ENCODE data around the gene PCDHA11.
"Not testable (repeated sequence)": the region's sequence is repeated elsewhere in the genome, so short reads cannot be mapped to it uniquely, and the experiment has no call there.

The PCDHA11 gene

DNA sequence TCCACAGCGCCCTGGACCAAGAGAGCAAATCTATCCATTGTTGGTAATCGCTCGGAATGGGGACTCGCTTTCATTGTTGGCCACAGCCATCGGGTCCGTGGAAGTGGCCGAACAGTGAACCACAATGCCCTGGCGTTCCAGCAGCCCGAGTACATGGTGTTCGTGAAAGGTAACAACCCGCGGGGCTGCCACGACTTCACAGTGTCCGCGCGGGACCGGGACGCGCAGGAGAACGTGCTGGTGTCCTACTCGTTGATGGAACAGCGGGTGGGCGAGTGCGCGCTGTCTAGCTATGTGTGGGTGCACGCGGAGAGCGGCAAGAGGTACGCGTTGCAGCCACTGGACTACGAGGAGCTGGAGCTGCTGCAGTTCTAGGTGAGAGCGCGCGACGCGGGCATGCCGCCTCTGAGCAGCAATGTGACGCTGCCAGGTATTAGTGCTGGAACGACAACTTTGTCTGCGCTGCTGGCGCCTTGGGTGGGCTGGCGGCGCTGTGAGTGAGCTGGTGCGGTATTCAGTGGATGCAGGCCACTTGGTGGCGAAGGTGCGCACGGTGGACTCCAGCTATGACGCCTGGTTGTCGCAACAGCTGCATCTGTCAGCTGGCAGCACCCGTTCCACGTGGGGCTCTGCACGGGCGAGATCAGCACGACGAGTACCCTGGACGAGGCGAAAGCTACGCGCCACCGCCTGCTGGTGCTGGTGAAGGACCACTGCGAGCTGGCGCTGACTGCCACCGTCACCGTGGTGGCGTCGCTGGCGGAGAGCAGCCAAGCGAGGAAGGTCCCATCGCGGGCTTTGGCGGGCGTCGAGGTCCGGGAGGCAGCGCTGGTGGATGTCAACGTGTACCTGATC lies 6.1 kb upstream of the PCDHA11 start:
- Histone ChIP-seq H3K4me3 (ENCODE audit: low read length) (no peak overlapping the region), H3K27me3 (ENCODE audit: control insufficient read depth, insufficient read depth, low read length) (no peaks in the 10 kb centered on the region), H3K4me2 (ENCODE audit: low read length) (no peak overlapping the region), H3K4me1 (ENCODE audit: control insufficient read depth, insufficient read depth, low read length) (no peaks in the 10 kb centered on the region), H3K9ac (ENCODE audit: low read depth, low read length) (no peak overlapping the region), H3K36me3 (ENCODE audit: insufficient read depth, low read length) (no peaks in the 10 kb centered on the region), H3K9me3 (replicated peaks; ENCODE audit: low read length) (peaks cover 6% of the 10 kb centered on the region)

DNA sequence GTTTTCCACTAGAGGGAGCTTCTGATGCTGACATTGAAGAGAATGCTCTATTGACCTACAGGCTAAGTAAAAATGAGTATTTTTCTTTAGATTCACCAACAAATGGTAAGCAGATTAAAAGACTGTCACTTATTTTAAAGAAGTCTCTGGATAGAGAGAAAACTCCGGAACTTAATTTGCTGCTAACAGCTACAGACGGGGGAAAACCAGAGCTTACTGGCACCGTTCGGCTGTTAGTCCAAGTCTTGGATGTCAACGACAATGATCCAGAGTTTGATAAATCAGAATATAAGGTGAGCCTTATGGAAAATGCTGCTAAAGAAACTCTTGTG lies 764 bp downstream of the PCDHA11 start:
- Histone ChIP-seq H3K36me3 (ENCODE audit: insufficient read depth, low read length) (no peaks in the 10 kb centered on the region), H3K27me3 (ENCODE audit: control insufficient read depth, insufficient read depth, low read length) (no peaks in the 10 kb centered on the region), H3K4me3 (ENCODE audit: low read length) (no peak overlapping the region)

DNA sequence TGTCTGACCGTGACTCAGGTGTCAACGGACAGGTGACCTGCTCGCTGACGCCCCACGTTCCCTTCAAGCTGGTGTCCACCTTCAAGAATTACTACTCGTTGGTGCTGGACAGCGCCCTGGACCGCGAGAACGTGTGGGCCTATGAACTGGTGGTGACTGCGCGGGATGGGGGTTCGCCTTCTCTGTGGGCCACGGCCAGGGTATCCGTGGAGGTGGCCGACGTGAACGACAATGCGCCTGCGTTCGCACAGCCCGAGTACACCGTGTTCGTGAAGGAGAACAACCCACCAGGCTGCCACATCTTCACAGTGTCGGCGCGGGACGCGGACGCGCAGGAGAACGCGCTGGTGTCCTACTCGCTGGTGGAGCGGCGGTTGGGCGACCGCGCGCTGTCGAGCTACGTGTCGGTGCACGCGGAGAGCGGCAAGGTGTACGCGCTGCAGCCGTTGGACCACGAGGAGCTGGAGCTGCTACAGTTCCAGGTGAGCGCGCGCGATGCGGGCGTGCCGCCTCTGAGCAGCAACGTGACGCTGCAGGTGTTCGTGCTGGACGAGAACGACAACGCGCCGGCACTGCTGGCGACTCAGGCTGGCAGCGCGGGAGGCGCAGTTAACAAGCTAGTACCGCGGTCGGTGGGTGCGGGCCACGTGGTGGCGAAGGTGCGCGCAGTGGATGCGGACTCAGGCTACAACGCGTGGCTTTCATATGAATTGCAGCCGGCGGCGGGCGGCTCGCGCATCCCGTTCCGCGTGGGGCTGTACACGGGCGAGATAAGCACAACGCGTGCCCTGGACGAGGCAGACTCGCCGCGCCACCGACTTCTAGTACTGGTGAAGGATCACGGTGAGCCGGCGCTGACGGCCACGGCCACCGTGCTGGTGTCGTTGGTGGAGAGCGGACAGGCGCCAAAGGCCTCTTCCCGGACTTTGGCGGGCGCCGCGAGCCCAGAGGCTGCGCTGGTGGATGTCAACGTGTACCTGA lies 1.8 kb downstream of the PCDHA11 start:
- Histone ChIP-seq H3K9me3 (replicated peaks; ENCODE audit: low read length) (no peaks in the 10 kb centered on the region), H3K4me2 (ENCODE audit: low read length) (no peak overlapping the region), H3K4me3 (ENCODE audit: low read length) (no peak overlapping the region), H3K4me1 (ENCODE audit: control insufficient read depth, insufficient read depth, low read length) (no peaks in the 10 kb centered on the region), H3K36me3 (ENCODE audit: insufficient read depth, low read length) (no peaks in the 10 kb centered on the region), H3K27me3 (ENCODE audit: control insufficient read depth, insufficient read depth, low read length) (no peaks in the 10 kb centered on the region), H3K9ac (ENCODE audit: low read depth, low read length) (no peak overlapping the region)

More for the DNA sequence above, 764 bp downstream of the PCDHA11 start:
- H3K4me2 ChIP-seq (ENCODE audit: low read length): no peak overlapping the region
- no peaks in the 10 kb centered on the region for H3K9me3 ChIP-seq (replicated peaks; ENCODE audit: low read length)
- no peaks in the 10 kb centered on the region for H3K4me1 ChIP-seq (ENCODE audit: control insufficient read depth, insufficient read depth, low read length)
- no peak overlapping the region for H3K9ac ChIP-seq (ENCODE audit: low read depth, low read length)

DNA sequence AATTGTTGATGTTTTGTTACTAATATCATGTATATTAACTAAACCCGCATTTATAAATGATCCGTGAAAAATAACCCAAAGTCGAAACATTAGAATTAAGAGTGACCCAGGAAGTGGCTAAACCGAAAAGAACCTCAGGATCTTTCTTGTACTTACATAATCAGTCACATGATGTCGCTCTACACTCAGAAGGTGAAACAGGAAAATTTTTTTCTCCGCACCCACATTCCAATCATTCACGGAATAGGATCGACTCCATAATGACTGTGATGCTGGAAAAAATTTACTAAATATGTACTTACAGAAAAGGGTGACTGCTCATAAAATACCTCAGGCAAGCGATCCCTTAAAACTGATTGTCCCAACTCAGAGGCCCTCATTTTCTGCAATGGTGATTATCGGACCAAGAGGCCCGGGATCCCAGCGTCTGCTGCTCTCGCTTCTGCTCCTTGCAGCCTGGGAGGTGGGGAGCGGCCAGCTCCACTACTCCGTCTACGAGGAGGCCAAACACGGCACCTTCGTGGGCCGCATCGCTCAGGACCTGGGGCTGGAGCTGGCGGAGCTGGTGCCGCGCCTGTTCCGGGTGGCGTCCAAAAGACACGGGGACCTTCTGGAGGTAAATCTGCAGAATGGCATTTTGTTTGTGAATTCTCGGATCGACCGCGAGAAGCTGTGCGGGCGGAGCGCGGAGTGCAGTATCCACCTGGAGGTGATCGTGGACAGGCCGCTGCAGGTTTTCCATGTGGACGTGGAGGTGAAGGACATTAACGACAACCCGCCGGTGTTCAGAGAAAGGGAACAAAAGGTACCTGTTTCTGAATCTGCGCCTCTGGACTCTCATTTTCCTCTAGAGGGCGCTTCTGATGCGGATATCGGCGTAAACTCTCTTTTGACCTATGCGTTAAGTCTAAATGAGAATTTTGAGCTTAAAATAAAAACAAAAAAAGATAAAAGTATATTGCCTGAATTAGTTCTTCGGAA lies 6.6 kb downstream of the PCDHA11 start, which contains the start of gene PCDHA12:
Gene PCDHA12, plus strand, starts transcription at position 224 of the 981 bp plus-strand sequence. Its CDS starts 165 bp downstream, at position 389.
- Histone ChIP-seq H3K4me2 (ENCODE audit: low read length) (no peak within 1 kb of the TSS), H3K4me3 (ENCODE audit: low read length) (no peak within 1 kb of the TSS), H3K9me3 (replicated peaks; ENCODE audit: low read length) (peaks cover 5% of the 10 kb centered on the region), H3K27me3 (ENCODE audit: control insufficient read depth, insufficient read depth, low read length) (no peaks in the 10 kb centered on the region), H3K9ac (ENCODE audit: low read depth, low read length) (no peak within 1 kb of the TSS), H3K4me1 (ENCODE audit: control insufficient read depth, insufficient read depth, low read length) (no peaks in the 10 kb centered on the region), H3K36me3 (ENCODE audit: insufficient read depth, low read length) (no peaks in the 10 kb centered on the region)

DNA sequence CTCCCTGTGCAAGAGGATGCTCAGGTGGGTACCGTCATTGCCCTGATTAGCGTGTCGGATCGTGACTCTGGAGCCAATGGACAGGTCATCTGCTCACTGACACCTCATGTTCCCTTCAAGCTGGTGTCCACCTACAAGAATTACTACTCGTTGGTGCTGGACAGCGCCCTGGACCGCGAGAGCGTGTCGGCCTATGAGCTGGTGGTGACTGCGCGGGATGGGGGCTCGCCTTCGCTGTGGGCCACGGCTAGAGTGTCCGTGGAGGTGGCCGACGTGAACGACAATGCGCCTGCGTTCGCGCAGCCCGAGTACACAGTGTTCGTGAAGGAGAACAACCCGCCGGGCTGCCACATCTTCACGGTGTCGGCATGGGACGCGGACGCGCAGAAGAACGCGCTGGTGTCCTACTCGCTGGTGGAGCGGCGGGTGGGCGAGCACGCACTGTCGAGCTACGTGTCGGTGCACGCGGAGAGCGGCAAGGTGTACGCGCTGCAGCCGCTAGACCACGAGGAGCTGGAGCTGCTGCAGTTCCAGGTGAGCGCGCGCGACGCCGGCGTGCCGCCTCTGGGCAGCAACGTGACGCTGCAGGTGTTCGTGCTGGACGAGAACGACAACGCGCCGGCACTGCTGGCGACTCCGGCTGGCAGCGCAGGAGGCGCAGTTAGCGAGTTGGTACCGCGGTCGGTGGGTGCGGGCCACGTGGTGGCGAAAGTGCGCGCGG lies 7.9 kb downstream of the PCDHA11 start:
- not testable (repeated sequence) for H3K4me1 ChIP-seq (ENCODE audit: control insufficient read depth, insufficient read depth, low read length); H3K9me3 ChIP-seq (replicated peaks; ENCODE audit: low read length); H3K36me3 ChIP-seq (ENCODE audit: insufficient read depth, low read length); H3K4me2 ChIP-seq (ENCODE audit: low read length); H3K9ac ChIP-seq (ENCODE audit: low read depth, low read length); H3K27me3 ChIP-seq (ENCODE audit: control insufficient read depth, insufficient read depth, low read length); H3K4me3 ChIP-seq (ENCODE audit: low read length)

DNA sequence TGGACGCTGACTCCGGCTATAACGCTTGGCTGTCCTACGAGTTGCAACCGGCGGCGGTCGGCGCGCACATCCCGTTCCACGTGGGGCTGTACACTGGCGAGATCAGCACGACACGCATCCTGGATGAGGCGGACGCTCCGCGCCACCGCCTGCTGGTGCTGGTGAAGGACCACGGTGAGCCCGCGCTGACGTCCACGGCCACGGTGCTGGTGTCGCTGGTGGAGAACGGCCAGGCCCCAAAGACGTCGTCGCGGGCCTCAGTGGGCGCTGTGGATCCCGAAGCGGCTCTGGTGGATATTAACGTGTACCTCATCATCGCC lies 8.5 kb downstream of the PCDHA11 start:
- Histone ChIP-seq H3K4me1 (ENCODE audit: control insufficient read depth, insufficient read depth, low read length) (no peaks in the 10 kb centered on the region), H3K9me3 (replicated peaks; ENCODE audit: low read length) (peaks cover 5% of the 10 kb centered on the region), H3K36me3 (ENCODE audit: insufficient read depth, low read length) (no peaks in the 10 kb centered on the region), H3K27me3 (ENCODE audit: control insufficient read depth, insufficient read depth, low read length) (no peaks in the 10 kb centered on the region), H3K9ac (ENCODE audit: low read depth, low read length) (no peak overlapping the region), H3K4me2 (ENCODE audit: low read length) (no peak overlapping the region), H3K4me3 (ENCODE audit: low read length) (no peak overlapping the region)

DNA sequence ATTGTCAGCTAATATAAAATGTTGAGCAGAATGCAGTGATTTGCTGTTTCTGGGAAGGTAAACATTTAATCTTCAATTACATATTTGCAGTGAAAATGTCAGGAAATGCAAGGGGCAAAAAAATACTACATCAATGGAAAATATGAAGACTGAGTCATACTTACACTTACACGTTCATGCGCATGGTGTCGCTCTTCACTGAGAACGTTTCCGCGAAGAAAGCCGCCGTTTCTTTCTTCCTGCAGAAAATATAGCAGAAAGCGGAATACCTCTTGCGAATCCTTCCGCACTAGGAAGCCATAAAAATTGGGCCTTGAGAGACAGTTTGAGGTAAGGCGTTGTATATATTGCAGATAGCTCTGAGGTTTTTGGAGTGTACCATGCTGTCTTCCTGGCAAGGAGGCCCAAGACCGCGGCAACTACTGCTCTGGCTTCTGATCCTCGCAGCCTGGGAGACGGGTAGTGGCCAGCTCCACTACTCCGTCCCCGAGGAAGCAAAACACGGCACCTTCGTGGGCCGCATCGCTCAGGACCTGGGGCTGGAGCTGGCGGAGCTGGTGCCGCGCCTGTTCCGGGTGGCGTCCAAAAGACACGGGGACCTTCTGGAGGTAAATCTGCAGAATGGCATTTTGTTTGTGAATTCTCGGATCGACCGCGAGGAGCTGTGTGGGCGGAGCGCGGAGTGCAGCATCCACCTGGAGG lies 13.3 kb downstream of the PCDHA11 start, which contains the start of gene PCDHA13:
Gene PCDHA13, plus strand, starts transcription at position 236 of the 702 bp plus-strand sequence. Its CDS starts 145 bp downstream, at position 381.
- Histone ChIP-seq H3K36me3 (ENCODE audit: insufficient read depth, low read length) (no peaks in the 10 kb centered on the region), H3K4me3 (ENCODE audit: low read length) (no peak within 1 kb of the TSS), H3K9me3 (replicated peaks; ENCODE audit: low read length) (peaks cover 9% of the 10 kb centered on the region), H3K27me3 (ENCODE audit: control insufficient read depth, insufficient read depth, low read length) (no peaks in the 10 kb centered on the region), H3K4me2 (ENCODE audit: low read length) (no peak within 1 kb of the TSS), H3K9ac (ENCODE audit: low read depth, low read length) (no peak within 1 kb of the TSS), H3K4me1 (ENCODE audit: control insufficient read depth, insufficient read depth, low read length) (no peaks in the 10 kb centered on the region)

DNA sequence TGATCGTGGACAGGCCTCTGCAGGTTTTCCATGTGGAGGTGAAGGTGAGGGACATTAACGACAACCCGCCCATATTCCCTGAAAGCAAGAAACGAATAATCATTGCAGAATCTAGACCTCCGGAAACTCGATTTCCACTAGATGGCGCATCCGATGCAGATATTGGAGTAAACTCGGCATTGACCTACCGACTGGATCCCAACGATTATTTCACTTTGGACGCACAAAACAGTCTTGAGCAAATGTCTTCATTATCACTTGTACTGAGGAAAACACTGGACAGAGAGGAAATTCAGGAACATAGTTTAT lies 13.8 kb downstream of the PCDHA11 start:
- Histone ChIP-seq H3K4me2 (ENCODE audit: low read length) (no peak overlapping the region), H3K9me3 (replicated peaks; ENCODE audit: low read length) (peaks cover 9% of the 10 kb centered on the region), H3K4me1 (ENCODE audit: control insufficient read depth, insufficient read depth, low read length) (no peaks in the 10 kb centered on the region)

DNA sequence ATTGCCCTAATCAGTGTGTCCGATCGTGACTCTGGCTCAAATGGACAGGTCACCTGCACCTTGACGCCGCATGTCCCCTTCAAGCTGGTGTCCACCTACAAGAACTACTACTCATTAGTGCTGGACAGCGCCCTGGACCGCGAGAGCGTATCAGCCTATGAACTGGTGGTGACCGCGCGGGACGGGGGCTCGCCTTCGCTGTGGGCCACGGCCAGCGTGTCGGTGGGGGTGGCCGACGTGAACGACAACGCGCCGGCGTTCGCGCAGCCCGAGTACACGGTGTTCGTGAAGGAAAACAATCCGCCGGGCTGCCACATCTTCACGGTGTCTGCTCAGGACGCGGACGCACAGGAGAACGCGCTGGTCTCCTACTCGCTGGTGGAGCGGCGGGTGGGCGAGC lies 14.6 kb downstream of the PCDHA11 start:
- no peak overlapping the region for H3K4me2 ChIP-seq (ENCODE audit: low read length)
- no peaks in the 10 kb centered on the region for H3K36me3 ChIP-seq (ENCODE audit: insufficient read depth, low read length)
- H3K27me3 ChIP-seq (ENCODE audit: control insufficient read depth, insufficient read depth, low read length): no peaks in the 10 kb centered on the region
- no peak overlapping the region for H3K4me3 ChIP-seq (ENCODE audit: low read length)
- H3K4me1 ChIP-seq (ENCODE audit: control insufficient read depth, insufficient read depth, low read length): no peaks in the 10 kb centered on the region
- H3K9me3 ChIP-seq (replicated peaks; ENCODE audit: low read length): peaks cover 9% of the 10 kb centered on the region
- H3K9ac ChIP-seq (ENCODE audit: low read depth, low read length): no peak overlapping the region

More for the DNA sequence above, 13.8 kb downstream of the PCDHA11 start:
- Histone ChIP-seq H3K36me3 (ENCODE audit: insufficient read depth, low read length) (no peaks in the 10 kb centered on the region), H3K27me3 (ENCODE audit: control insufficient read depth, insufficient read depth, low read length) (no peaks in the 10 kb centered on the region), H3K9ac (ENCODE audit: low read depth, low read length) (no peak overlapping the region), H3K4me3 (ENCODE audit: low read length) (no peak overlapping the region)

Data from skeletal muscle satellite cell (primary cell).